Activated CD4-positive, alpha-beta memory T cell treated with anti-CD3 and anti-CD28 coated beads for 36 hours (primary cell): ENCODE data around the gene RAD23A. TPM values are rescaled to one million over a fixed set of nuclear protein-coding genes. Genes with fewer than 3 reads are reported as not detected.
A peak's percentile ranks its signal among the peaks of the same experiment; 100 is the strongest.

Source experiments
- CTCF ChIA-PET: fragments of 350-600 bp; sonication (Branson Sonifier 250); formaldehyde crosslinking; loops from one replicate; lab custom pipeline; 2021; ENCODE audit warnings: antibody characterized with exemption, inconsistent platforms; lab: Charles Lee
- POLR2A ChIA-PET: fragments of 350-600 bp; sonication (Branson Sonifier 250); formaldehyde crosslinking; loops from one replicate; lab custom pipeline; 2021; ENCODE audit warnings: antibody characterized with exemption; lab: Charles Lee
- DNase-seq: peaks from one replicate; pipeline ENCODE4 v3.0.0-alpha.2; 2020
- H3K27ac Mint-ChIP-seq: one replicate; pipeline ENCODE4 v1.8.0; 2021; ENCODE audit warnings: mixed read lengths
- H3K27me3 Mint-ChIP-seq: one replicate; pipeline ENCODE4 v1.8.0; 2021; ENCODE audit warnings: mixed read lengths
- H3K36me3 Mint-ChIP-seq: one replicate; pipeline ENCODE4 v1.8.0; 2021; ENCODE audit warnings: mixed read lengths
- H3K4me1 Mint-ChIP-seq: one replicate; pipeline ENCODE4 v1.8.0; 2021; ENCODE audit warnings: low read depth, mixed read lengths
- H3K4me3 Mint-ChIP-seq: one replicate; pipeline ENCODE4 v1.8.0; 2021; ENCODE audit warnings: mild to moderate bottlenecking, mixed read lengths
- H3K9me3 Mint-ChIP-seq: one replicate; pipeline ENCODE4 v1.8.0; 2021; ENCODE audit warnings: mixed read lengths
- intact Hi-C: fragments of 100-400 bp; cut with micrococcal nuclease; formaldehyde crosslinking; loops from one replicate; pipeline ENCODE4 v1.15.1; 2023
- total RNA-seq, 2 experiments: library from RNA; stranded (reverse); gene quantifications; one replicate each; pipeline ENCODE4 v1.2.3, GENCODE V29; 2021

RAD23A gene
- total RNA-seq, 2 experiments from 2014 or later = 190 to 194 TPM

DNA sequence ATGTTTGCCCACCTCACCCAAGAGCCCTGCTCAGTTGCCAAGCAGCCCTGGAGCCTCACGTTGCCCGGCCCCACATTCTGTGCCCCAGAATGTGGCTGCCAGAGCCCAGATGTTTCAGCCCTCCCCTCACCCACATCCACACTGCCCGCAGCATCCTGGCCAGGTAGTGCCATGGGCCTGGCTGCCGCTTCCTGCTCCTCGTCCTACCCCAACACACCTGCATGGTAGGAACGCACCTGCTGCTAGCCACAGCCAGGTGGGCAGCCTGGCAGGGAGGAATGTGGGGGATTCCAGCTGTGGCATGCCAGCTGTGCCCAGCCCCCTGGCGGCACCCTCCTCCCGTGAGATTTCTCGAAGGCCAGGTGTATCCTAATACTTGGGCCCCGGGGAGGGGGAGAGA lies 42.1 kb downstream of the RAD23A start:
- H3K27me3 Mint-ChIP-seq = no peaks in the 10 kb centered on the region
- no peak overlapping the region for H3K27ac Mint-ChIP-seq
- no peaks in the 10 kb centered on the region for H3K9me3 Mint-ChIP-seq
- no peak for DNase-seq
- H3K4me1 Mint-ChIP-seq = no peaks in the 10 kb centered on the region
- ChIA-PET CTCF (no interaction called here), POLR2A (no interaction called here)
- H3K36me3 Mint-ChIP-seq = no peaks in the 10 kb centered on the region
- intact Hi-C loops = no loop called here
- no peak overlapping the region for H3K4me3 Mint-ChIP-seq

DNA sequence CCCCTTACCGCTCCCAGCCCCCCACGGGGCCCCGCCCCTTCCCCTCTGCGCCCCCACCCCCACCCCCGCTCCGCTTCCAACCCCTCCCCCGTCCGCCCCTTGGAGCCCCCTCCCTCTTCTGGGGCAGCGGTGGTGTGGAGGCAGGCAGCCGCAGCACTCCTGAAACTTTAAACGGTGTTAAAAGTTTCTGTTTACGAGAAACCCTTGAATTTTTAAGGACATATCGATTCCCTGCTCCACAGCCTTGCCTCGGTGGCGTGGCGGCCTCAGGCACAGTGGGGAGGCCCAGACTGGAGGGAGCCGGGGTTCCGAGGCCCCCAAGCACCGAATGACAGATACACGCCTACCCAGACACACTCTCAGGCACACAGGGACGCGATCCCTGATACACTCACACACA lies 44.8 kb downstream of the RAD23A start:
- Mint-ChIP-seq H3K4me3 (no peak overlapping the region), H3K27ac (no peak overlapping the region), H3K36me3 (no peaks in the 10 kb centered on the region), H3K4me1 (peaks cover 6% of the 10 kb centered on the region), H3K27me3 (peaks cover 6% of the 10 kb centered on the region), H3K9me3 (no peaks in the 10 kb centered on the region)
- intact Hi-C loops = no loop called here
- ChIA-PET POLR2A (no interaction called here), CTCF (no interaction called here)
- DNase-seq = no peak

DNA sequence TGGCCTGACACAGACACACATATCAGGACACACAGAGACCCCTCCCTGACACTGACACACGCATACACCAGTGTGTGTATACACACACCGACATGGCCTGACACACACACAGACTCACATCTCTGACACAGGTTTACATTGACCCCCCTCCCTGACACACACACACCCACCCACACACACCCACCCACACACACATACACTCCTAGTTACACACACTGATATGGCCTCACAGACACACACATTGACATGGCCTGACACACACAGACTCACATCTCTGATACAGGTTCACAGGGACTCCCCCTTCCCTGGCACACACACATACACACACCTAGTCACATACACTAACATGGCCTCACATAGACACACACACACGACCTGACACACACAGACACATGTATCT lies 45.2 kb downstream of the RAD23A start:
- Mint-ChIP-seq H3K27ac (no peak overlapping the region), H3K4me3 (no peak overlapping the region), H3K4me1 (peaks cover 6% of the 10 kb centered on the region), H3K36me3 (no peaks in the 10 kb centered on the region), H3K27me3 (peaks cover 6% of the 10 kb centered on the region), H3K9me3 (no peaks in the 10 kb centered on the region)
- ChIA-PET POLR2A (no interaction called here), CTCF (no interaction called here)
- no peak for DNase-seq
- intact Hi-C loops = no loop called here

DNA sequence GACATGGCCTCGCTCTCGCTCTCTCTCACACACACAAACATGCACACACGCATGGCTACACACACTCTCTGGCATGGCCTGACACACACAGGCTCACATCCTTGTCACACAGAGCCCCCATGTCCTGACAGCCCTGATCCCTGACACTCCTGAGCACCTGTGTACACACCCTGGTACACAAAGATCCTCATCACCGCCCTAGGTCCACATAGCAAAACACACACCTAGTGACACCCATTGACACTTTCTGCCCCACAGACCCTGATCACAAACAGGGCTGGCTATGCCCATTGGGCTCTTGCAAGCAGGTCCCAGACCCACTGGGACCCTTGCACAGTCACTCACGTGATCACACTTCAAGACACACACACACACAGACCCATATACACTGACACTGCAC lies 45.6 kb downstream of the RAD23A start:
- intact Hi-C loops = no loop called here
- H3K27me3 Mint-ChIP-seq = peaks cover 8% of the 10 kb centered on the region
- no peak for DNase-seq
- no peak overlapping the region for H3K27ac Mint-ChIP-seq
- H3K4me1 Mint-ChIP-seq = peaks cover 6% of the 10 kb centered on the region
- H3K4me3 Mint-ChIP-seq = no peak overlapping the region
- H3K36me3 Mint-ChIP-seq = no peaks in the 10 kb centered on the region
- ChIA-PET CTCF (interaction anchor here (0.7 to 1.2 kb wide), 4 partner anchors 13 to 102 kb away, joined by 3 to 5 read pairs (median 4); no protein-coding TSS in a partner anchor), POLR2A (no interaction called here)
- no peaks in the 10 kb centered on the region for H3K9me3 Mint-ChIP-seq

DNA sequence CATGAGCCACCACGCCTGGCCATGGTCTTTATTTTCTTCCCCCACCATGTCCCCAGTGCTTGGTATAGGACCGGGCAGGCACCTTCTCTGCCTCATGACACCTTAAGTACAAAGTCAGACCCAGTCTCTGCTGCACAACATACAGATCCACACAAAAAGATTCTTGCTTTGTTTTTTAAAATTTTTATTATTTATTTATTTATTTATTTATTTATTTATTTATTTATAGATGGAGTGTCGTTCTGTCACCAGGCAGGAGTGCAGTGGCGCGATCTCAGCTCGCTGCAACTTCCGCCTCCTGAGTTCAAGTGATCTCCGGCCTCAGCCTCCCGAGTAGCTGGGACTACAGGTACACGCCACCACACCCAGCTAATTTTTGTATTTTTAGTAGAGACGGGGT lies 47.1 kb downstream of the RAD23A start:
- intact Hi-C loops = no loop called here
- Mint-ChIP-seq H3K27me3 (peaks cover 8% of the 10 kb centered on the region), H3K9me3 (no peaks in the 10 kb centered on the region), H3K27ac (no peak overlapping the region), H3K4me3 (no peak overlapping the region), H3K4me1 (peaks cover 6% of the 10 kb centered on the region), H3K36me3 (no peaks in the 10 kb centered on the region)
- CTCF ChIA-PET = interaction anchor here (0.8 to 2.5 kb wide), 3 partner anchors 8 to 69 kb away, joined by 3 to 7 read pairs (median 6); no protein-coding TSS in a partner anchor
- no peak for DNase-seq
- POLR2A ChIA-PET = no interaction called here

DNA sequence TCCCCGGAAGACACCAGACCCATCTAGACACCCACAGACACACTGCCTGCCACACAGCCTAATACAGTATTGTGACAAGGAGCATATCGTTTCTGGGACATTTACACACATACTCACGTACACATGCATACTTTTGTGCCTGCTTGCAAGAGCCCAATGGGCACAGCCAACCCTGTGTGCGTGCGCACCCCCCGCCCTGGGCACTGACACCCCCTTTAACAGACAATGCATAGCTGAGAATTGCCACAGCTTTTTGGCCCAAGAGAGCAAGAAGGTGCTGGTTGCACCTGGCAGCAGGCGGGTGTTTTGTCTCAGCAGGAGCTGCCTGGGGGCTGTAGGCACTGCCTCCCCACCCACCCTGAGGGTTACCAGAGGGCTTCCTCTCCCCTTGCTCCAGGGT lies 47.9 kb downstream of the RAD23A start:
- Mint-ChIP-seq H3K27me3 (peaks cover 9% of the 10 kb centered on the region), H3K36me3 (no peaks in the 10 kb centered on the region), H3K9me3 (no peaks in the 10 kb centered on the region), H3K4me3 (no peak overlapping the region), H3K27ac (no peak overlapping the region), H3K4me1 (peaks cover 6% of the 10 kb centered on the region)
- CTCF ChIA-PET = interaction anchor here (1.6 to 2.5 kb wide), 3 partner anchors 9 to 68 kb away, joined by 3 to 7 read pairs (median 6); no protein-coding TSS in a partner anchor
- POLR2A ChIA-PET = no interaction called here
- intact Hi-C loops = no loop called here
- no peak for DNase-seq

DNA sequence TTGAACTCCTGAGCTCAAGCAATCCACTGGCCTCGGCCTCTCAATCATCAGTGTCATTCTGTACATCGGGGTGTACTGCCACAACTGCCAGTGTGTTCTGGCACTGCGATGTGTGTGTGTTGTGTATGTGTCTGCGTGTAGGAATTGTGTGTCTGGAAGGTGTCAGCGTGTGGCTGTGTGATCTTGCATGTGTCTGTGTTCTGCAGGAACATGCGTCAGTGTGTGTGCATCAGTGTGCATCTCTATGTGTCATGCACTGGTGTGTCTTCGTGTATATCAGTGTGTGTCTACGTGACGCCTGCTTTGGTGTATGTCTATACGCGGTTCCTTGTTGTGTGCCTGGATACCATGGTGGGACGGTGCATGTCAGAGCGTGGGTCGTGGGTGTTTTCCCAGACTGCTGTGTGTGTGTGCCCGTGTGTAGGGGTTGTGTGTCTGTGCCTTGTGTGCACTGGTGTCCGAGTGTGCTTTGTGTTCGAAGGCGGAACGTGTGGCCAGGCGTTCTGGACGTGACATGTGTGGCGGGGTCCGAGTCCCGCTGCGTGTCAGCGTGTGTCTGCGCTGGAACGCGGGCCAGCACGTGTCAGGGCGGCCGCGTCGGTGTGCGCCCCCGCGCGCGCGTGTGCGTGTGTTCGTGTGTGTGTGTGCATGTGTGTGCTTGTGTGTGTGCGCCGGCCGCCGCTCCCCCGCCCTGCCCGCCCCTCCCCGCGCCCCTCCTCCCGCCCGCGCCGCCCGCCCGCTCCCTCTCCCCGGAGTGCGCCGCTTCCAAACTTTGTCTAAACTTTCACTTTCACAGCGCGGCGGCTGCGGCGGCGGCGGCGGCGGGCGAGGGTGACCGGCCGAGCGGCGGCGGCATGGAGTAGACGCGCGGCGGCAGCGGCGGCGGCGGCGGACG lies 49.3 kb downstream of the RAD23A start, which contains the start of gene NFIX:
Gene NFIX, plus strand, starts transcription at position 775 of the 895 bp plus-strand sequence. CDS start 363 bp downstream, outside the sequence.
- Mint-ChIP-seq H3K9me3 (no peaks in the 10 kb centered on the region), H3K27ac (peak within 1 kb of the TSS; percentile 16), H3K36me3 (no peaks in the 10 kb centered on the region), H3K4me1 (peaks cover 6% of the 10 kb centered on the region), H3K27me3 (peaks cover 9% of the 10 kb centered on the region), H3K4me3 (peak within 1 kb of the TSS; percentile 76)
- CTCF ChIA-PET = interaction anchor here (1.6 to 2.5 kb wide), 3 partner anchors 10 to 66 kb away, joined by 3 to 7 read pairs (median 6); no protein-coding TSS in a partner anchor
- intact Hi-C loops = no loop called here
- POLR2A ChIA-PET = no interaction called here
- DNase-seq = peak; percentile 71

DNA sequence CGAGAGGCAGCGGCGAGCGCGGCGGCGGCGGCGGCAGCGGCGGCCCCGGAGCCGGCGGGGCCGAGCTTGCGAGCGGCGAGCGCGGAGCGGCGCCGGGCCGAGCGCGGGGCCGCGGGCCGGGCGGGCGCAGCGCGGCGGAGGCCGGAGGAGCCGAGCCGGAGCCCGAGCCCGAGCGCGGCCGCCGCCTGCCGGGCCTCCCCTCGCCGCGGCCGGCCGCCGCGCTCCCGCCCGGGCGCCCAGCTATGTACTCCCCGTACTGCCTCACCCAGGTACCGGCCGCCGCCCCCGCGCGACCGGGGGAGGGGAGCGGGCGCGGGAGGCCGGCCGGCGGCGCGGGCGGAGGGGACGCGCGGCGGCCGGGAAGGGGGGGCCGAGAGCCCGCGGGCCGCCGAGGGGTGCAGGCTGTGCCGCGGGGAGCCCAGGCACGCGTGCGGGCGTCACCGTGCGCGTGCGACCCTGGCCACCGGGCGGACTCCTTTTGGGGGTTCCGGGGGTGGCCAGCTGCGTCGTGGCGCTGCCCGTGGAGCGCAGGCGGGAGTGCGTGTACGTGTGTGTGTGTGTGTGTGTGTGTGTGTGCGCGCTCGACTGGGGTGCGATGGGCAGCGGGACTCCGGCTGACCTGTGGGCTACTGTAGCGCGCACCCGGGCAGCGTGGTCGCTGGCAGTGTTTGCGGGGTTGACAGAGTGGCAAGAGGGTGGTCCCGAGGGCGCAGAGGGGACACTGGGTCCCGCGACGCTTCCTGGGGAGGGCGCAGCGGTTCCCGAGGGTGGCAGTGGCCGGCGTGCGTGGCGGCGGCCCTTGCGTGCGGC lies 50.1 kb downstream of the RAD23A start:
- Mint-ChIP-seq H3K4me3 (peak overlapping the region; percentile 67), H3K4me1 (peaks cover 6% of the 10 kb centered on the region), H3K9me3 (no peaks in the 10 kb centered on the region), H3K36me3 (no peaks in the 10 kb centered on the region), H3K27ac (no peak overlapping the region), H3K27me3 (peaks cover 9% of the 10 kb centered on the region)
- ChIA-PET POLR2A (no interaction called here), CTCF (no interaction called here)
- intact Hi-C loops = no loop called here
- DNase-seq = no peak

DNA sequence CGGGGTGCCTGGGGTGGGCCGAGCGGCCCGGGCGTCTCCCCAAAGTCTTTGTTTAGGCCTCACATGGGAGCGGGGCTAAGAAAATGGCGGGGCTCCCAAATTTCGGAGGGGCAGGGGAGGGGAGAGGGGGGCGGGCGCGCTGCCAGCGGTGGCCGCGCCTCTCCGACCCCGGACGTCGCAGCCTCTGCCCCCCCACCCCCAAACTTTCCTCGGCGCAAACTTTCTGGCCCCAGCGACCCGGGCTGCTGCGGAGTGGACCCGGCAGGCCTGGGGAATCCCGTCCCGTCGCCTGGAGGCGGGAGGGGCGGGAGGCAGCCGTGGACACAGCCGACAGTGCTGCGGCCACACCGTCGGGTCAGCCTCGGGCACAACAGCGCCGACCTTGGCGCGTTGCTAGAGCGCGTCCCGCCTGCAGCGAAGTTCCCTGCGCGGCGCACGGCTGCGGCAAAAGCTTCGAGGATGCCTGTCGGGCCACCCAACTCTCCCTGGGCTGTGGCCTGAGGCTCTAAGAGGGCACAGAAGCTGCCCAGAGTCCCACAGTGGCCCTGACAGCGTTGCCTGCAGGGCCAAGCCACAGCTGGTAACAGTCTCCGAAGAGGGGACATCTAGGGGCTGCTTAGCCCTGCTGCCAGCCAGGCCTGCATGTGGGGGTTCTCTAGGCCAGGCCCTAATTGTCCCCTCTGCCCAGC lies 50.9 kb downstream of the RAD23A start:
- Mint-ChIP-seq H3K27me3 (peaks cover 9% of the 10 kb centered on the region), H3K4me1 (peaks cover 6% of the 10 kb centered on the region), H3K36me3 (no peaks in the 10 kb centered on the region), H3K9me3 (no peaks in the 10 kb centered on the region), H3K4me3 (peak overlapping the region; percentile 51), H3K27ac (no peak overlapping the region)
- intact Hi-C loops = no loop called here
- DNase-seq = no peak
- CTCF ChIA-PET = interaction anchor here (0.7 kb wide), 1 partner anchor 31 kb away, joined by 3 read pairs; no protein-coding TSS in a partner anchor
- POLR2A ChIA-PET = no interaction called here

DNA sequence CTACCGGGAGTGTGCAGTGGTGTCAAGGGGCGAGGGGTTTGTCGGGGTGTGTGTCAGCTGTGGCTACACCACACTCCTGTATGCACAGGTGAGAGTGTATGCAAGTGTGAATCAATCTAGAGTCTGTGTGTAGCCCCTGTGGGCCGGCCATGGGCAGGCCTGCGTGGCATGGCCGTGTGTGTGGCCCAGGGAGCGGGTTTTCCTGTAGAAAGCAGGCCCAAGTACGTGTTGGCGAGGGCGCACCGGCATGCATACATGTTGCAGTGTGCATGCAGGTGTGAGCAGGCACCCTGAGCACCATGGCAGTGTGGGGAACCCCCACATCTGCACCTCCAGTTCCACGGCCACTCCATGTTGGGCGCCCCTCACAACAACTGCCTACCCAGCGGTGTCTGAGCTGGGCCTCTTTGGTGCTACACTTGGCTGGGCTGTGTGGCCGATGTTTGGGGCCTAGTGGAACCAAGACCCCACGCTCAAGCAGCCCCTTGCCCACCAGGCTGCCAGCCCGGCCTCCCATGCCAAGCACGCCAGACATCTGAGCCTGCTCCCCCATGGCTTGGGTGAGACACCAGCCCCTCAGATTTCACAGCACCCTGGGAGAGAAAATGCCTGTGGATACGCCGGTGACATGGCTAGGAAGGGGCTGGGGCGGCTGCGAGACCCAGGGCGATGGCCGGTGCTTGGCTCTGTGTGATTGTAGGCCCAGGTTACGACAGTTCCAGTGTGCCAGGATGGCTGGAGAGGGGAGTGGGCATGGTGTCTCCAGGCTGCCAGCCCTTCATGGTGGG lies 51.7 kb downstream of the RAD23A start:
- Mint-ChIP-seq H3K9me3 (no peaks in the 10 kb centered on the region), H3K27ac (no peak overlapping the region), H3K4me3 (peak overlapping the region; percentile 51), H3K27me3 (peaks cover 9% of the 10 kb centered on the region), H3K4me1 (peaks cover 6% of the 10 kb centered on the region), H3K36me3 (no peaks in the 10 kb centered on the region)
- ChIA-PET CTCF (interaction anchor here (0.7 kb wide), 1 partner anchor 32 kb away, joined by 3 read pairs; no protein-coding TSS in a partner anchor), POLR2A (no interaction called here)
- intact Hi-C loops = no loop called here
- DNase-seq = no peak
